Stimulated activated CD8-positive, alpha-beta memory T cell treated with anti-CD3 and anti-CD28 coated beads, Interleukin-7, amount 100 ng/mL, for 48 hours (primary cell): ENCODE measurements around the gene SLC48A1.

Experiments used
- DNase-seq, 2 donors: peaks; one replicate each; pipeline ENCODE4 v3.0.0-alpha.2; 2020; ENCODE audit warnings: low read depth in 1 of 2; ENCODE audit errors: extremely low read depth in 1 of 2

SLC48A1 gene

DNA sequence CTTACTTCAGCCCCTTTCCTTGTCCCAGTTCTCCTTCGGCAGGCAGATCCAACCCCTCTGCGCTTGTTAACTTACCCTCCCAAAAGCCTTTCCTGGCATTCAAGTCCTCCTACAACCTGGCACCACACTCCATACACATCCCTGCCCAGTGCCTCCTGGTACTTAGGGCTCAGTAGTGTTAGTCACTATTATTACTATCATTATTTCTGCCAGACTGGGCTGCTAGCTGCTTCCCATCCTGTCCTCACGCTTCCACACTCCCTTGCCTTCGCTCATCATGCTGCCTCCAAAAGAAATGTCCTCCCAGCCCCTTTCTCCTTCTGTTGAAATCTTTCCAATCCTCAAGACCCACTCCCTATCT, 48.3 kb downstream of the SLC48A1 start:
- DNase-seq: no peak

- no peak for DNase-seq
These were observed 49.4 kb downstream of the SLC48A1 start for GRCh38 chr12:47822401-47822800.

DNA sequence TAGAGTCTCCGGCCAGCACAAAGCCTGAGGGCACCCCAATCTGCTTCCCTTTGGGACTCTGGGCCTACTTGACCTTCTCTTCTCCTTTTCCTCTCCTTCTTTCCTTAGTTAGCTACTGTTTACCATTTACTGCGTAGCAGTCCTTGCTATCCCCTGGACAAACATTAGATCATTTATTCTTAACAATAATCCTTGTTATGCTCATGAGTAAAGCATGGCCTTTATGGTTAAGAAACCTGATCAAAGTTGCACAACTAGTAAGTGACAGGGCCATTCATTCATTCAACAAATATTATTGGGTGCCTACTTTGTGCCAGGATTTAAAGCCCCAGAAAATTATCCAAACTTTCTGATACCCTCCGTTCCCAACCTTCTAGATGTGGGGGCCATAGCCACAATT, 49.8 kb downstream of the SLC48A1 start:
- DNase-seq: no peak

- DNase-seq: no peak
These were observed 50.5 kb downstream of the SLC48A1 start for GRCh38 chr12:47823422-47824086.

DNA sequence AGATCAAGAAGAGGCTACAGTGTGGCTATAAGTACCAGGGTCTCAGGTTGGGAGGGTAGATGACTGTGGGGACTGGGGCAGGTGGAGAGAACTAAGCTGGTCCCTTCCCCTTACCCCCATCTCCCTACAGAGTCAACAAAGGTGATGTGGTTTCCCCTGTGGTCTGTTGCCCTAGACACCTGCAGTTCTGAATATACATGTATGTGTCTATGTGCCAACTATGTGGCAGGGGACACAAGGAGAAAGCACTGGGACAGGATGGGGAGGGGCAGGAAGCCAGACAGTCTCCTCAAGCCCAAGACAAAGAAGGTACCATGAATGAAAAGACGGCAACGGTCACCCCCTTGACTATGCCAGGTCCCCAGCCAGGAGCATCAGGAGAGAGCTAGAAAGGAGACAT, 51.2 kb downstream of the SLC48A1 start:
- no peak for DNase-seq

DNA sequence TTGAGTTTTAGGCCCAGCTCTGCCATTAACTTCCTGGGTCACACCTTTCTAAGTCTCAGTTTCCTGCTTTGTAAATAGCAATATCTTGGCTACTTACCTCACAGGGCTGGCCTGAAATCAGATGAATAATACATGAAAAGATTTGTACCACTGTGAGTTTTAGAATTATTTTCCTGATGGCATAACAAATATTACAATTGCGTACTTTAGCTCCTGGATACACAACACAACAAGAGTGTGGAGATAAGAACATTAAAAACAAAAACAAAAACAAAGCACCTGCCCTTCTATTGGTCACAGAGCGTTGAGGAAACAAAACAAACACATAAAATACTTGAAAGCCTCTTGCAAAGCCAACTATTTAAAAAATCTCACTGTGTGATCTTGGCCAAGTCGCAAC, 51.6 kb downstream of the SLC48A1 start:
- DNase-seq: no peak

DNA sequence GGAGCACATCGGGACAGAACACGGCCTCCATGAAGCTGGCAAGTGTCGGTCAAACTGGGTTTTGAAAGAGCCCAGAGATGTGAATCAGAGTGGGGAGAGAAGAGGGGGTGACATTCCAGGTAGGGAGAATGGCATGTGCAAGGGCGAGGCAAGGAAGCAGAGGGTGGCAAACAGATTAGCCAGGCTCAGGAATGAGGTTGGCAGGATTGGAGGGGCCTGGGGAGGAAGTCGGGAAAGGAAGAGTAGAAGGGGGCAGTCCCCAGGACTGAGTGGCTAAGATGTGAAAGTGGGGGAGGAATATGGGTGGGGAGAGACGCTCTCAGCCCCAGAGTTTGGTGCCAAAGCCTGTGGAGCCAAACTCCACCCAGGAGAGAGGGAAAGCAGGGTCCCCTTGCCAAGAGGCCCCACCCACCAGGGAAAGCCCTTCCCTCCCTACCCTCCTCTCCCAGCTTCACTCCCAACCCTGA, 52.2 kb downstream of the SLC48A1 start:
- no peak for DNase-seq

GRCh38 chr12:47828008-47828975, 55.3 kb downstream of the SLC48A1 start:
- no peak for DNase-seq

GRCh38 chr12:47828976-47829482, 56.0 kb downstream of the SLC48A1 start:
- no peak for DNase-seq

GRCh38 chr12:47829584-47829983, 56.5 kb downstream of the SLC48A1 start:
- DNase-seq: no peak
